GM12878 (cell line): ENCODE measurements around the gene PHLDB3. TPM values are rescaled to one million over a fixed set of nuclear protein-coding genes. Genes with fewer than 3 reads are reported as not detected.
A peak's percentile ranks its signal among the peaks of the same experiment; 100 is the strongest.

Experiments
- ATAC-seq: fragments of 200-7000 bp; cut with Tn5 transposase; 3 replicates; pipeline ENCODE4 v1.9.1; 2020; ENCODE audit warnings: mild to moderate bottlenecking, moderate library complexity
- BruUV-seq: library from RNA; stranded (reverse); fragments of 400-500 nt; replicated peaks from 2 replicates; lab custom pipeline; 2021; lab: Mats Ljungman, UMichigan
- CTCF ChIA-PET: fragments of 300-600 bp; sonication (Branson Sonifier 250); formaldehyde crosslinking; extraction: SDS; loops from one replicate; lab custom pipeline; 2021; ENCODE audit warnings: inconsistent platforms; lab: Yijun Ruan, JAX
- POLR2A ChIA-PET: fragments of 350-600 bp; formaldehyde crosslinking; extraction: SDS; loops from one replicate; lab custom pipeline; 2021; ENCODE audit warnings: inconsistent platforms; lab: Charles Lee
- RAD21 ChIA-PET: fragments of 300-600 bp; sonication (Branson Sonifier 250); formaldehyde crosslinking; loops from one replicate; lab custom pipeline; 2023; ENCODE audit warnings: antibody characterized with exemption; ENCODE audit not compliant: unreplicated experiment; lab: Charles Lee
- SMC1A ChIA-PET: fragments of 300-600 bp; sonication (Branson Sonifier 250); formaldehyde crosslinking; loops from one replicate; lab custom pipeline; 2023; ENCODE audit not compliant: unreplicated experiment, uncharacterized antibody; lab: Charles Lee
- DNase-seq: peaks from one replicate; pipeline ENCODE4 v3.0.0-alpha.2; 2011; ENCODE audit warnings: low read depth, low spot score
- FAIRE-seq: peaks from 3 replicates; lab custom pipeline; 2011; peaks lifted over from hg19 to GRCh38; lab: Jason Lieb, UNC
- H2AFZ ChIP-seq: 2 replicates; pipeline ENCODE4 v1.6.0; 2011; ENCODE audit warnings: low read depth, low read length, control low read depth; ENCODE audit not compliant: control insufficient read depth
- H3K27ac ChIP-seq: 2 replicates; pipeline ENCODE4 v1.5.1; 2011; ENCODE audit warnings: control low read depth; ENCODE audit not compliant: control insufficient read depth, insufficient read depth
- H3K27me3 ChIP-seq, 2 experiments: replicated peaks in 1 of 2; 2 replicates each; pipeline versions ENCODE4 v1.6.0 to v1.6.1; 2011; ENCODE audit warnings: low read length in 1 of 2; ENCODE audit not compliant: control insufficient read depth in 2 of 2, insufficient read depth in 2 of 2
- H3K36me3 ChIP-seq, 2 experiments: 2 replicates each; pipeline ENCODE4 v1.5.1; 2011; ENCODE audit warnings: low read length in 1 of 2; ENCODE audit not compliant: control insufficient read depth in 2 of 2, insufficient read depth in 2 of 2
- H3K4me1 ChIP-seq: 2 replicates; pipeline ENCODE4 v1.6.1; 2011; ENCODE audit warnings: mild to moderate bottlenecking, low read length, moderate library complexity, mixed read lengths; ENCODE audit not compliant: control insufficient read depth, insufficient read depth
- H3K4me2 ChIP-seq: 2 replicates; pipeline ENCODE4 v1.6.0; 2011; ENCODE audit warnings: control low read depth; ENCODE audit not compliant: control insufficient read depth, insufficient read depth
- H3K4me3 ChIP-seq: fragments of 200-600 bp; sonication (generic); 2 replicates; pipeline ENCODE4 v1.5.1; 2016
- H3K79me2 ChIP-seq: 2 replicates; pipeline ENCODE4 v1.6.0; 2011; ENCODE audit warnings: low read length; ENCODE audit not compliant: control insufficient read depth, insufficient read depth
- H3K9ac ChIP-seq: 2 replicates; pipeline ENCODE4 v1.8.0; 2011; ENCODE audit warnings: low read length, control low read depth, mixed read lengths; ENCODE audit not compliant: control insufficient read depth, insufficient read depth
- H3K9me3 ChIP-seq: replicated peaks from 3 replicates; pipeline ENCODE4 v1.5.1; 2011; ENCODE audit warnings: mild to moderate bottlenecking, low read length; ENCODE audit not compliant: control insufficient read depth, insufficient read depth
- H4K20me1 ChIP-seq: 2 replicates; pipeline ENCODE4 v1.6.0; 2011; ENCODE audit not compliant: control insufficient read depth, insufficient read depth
- CHD2 ChIP-seq: IDR thresholded peaks from 2 replicates; pipeline ENCODE4 v1.6.1; 2011; ENCODE audit warnings: low read depth, low read length, improper control_type of control experiment, borderline replicate concordance
- EED ChIP-seq: sonication (generic); IDR thresholded peaks from 2 replicates; pipeline ENCODE4 v1.6.1; 2016; ENCODE audit warnings: antibody characterized with exemption, low read depth
- FOS ChIP-seq: IDR thresholded peaks from 3 replicates; pipeline ENCODE4 v1.6.1; 2011; ENCODE audit warnings: borderline replicate concordance; ENCODE audit not compliant: insufficient read length; ENCODE audit errors: extremely low read depth
- FOXM1 ChIP-seq: IDR thresholded peaks from 2 replicates; pipeline ENCODE4 v1.6.1; 2012; ENCODE audit warnings: low read depth, mild to moderate bottlenecking, inconsistent platforms, low read length, moderate library complexity
- IKZF2 ChIP-seq, 2 experiments: fragments of 450-650 bp; IDR thresholded peaks; 2 replicates each; pipeline ENCODE4 v1.6.1; 2017; ENCODE audit warnings: mild to moderate bottlenecking in 2 of 2, moderate library complexity in 2 of 2
- MTA3 ChIP-seq: IDR thresholded peaks from 2 replicates; pipeline ENCODE4 v1.6.1; 2012; ENCODE audit warnings: low read length, inconsistent platforms, borderline replicate concordance
- MXI1 ChIP-seq: fragments of 150-350 bp; IDR thresholded peaks from 2 replicates; pipeline ENCODE4 v1.6.1; 2011; ENCODE audit warnings: low read depth, mild to moderate bottlenecking, inconsistent platforms, low read length, improper control_type of control experiment
- TARDBP ChIP-seq: IDR thresholded peaks from 2 replicates; pipeline ENCODE4 v1.6.1; 2016; ENCODE audit warnings: borderline replicate concordance
- USF2 ChIP-seq: IDR thresholded peaks from 2 replicates; pipeline ENCODE4 v1.6.1; 2011; ENCODE audit warnings: low read depth, low read length, improper control_type of control experiment, borderline replicate concordance
- WGBS: methylation state at CpG from one replicate; pipeline ENCODE4 v1.1.6; 2016; ENCODE audit warnings: low lambda C conversion rate; ENCODE audit not compliant: insufficient replicate concordance, insufficient coverage; ENCODE audit errors: missing lambda C conversion rate; 5-methylcytosine and 5-hydroxymethylcytosine counted together
- in situ Hi-C: fragments of 300-500 bp; cut with MboI; formaldehyde crosslinking; loops from 9 replicates; pipeline ENCODE4 v1.14.3; 2018; ENCODE audit warnings: mixed read lengths
- intact Hi-C: fragments of 100-400 bp; cut with micrococcal nuclease; formaldehyde crosslinking; loops from one replicate; pipeline ENCODE4 v1.14.2; 2022; ENCODE audit not compliant: unreplicated experiment
- polyA plus RNA-seq, 11 experiments: library from polyadenylated mRNA; depleted of rRNA in 4 of 11; unstranded in 6 of 11; stranded (reverse) in 5 of 11; fragments of >200 nt; fragmentation: Nextera tagmentation in 4 of 11; fragmentation: Illumina TruSeq in 1 of 11; extraction: Ambion mirVana in 4 of 11; extraction: Trizol in 1 of 11; gene quantifications; 1 replicate in 1 of 11; 2 replicates in 10 of 11; pipeline versions ENCODE4 v1.2.1 to v1.2.3, GENCODE V29; 2011 to 2016; ENCODE audit warnings: inconsistent platforms in 2 of 11, missing spikeins in 2 of 11, low read depth in 1 of 11
- total RNA-seq, 4 experiments: library from RNA; depleted of rRNA in 3 of 4; stranded (reverse); fragments of >200 nt in 3 of 4; fragmentation: Illumina TruSeq in 1 of 4; extraction: Trizol in 1 of 4; gene quantifications; 2 replicates each; pipeline versions ENCODE4 v1.2.1 to v1.2.3, GENCODE V29; 2013 to 2021

The PHLDB3 gene
- total and polyA plus RNA-seq, 10 of the 15 experiments (the other 5 are each of a cell fraction or from before 2014, with no cell fraction given) = 0.13 to 13.0 (median 5.5) TPM

DNA sequence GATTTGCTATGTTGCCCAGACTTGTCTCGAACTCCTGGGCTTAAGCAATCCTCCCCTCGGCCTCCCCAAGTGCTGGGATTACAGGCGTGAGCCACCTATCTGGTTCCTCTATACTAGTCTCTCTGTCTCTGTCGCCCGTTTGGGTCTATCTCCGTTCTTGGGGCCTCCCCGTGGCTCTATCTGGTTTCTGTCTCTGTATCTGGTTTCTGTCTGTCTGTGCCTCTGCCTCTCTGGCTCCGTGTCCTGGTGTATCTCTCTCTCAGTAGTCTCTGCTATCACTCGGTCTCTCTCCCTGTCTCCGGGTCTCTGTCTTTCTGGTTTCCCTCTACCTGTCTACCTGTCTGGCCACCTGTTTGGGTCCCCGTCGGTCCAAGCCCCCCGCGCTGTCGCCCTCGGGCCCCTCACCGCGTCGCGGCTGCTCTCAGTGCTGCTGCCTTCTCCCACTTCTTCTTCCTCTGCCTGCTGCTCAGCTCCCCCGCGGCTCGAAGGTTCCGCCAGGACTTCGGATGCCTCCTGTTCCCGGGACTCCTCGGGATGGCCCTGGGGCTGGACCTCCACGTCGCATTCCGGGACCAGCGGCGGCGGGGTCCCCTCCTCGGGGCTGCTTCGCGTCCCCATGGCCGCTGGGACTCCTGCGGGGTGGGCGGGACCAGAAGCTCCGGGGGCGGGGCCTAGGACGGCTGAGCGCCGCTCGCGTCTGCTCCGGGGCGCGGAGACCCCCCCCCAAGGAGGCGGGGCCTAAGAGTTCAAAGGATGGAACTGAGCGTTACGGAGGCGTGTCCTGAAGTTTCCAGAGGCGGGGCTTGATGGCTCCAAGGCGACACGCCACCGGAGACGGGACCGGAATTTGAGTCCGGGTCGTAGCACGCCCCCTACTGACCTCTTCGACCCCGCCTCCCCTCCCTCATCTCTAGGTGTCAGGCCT lies 783 bp downstream of the PHLDB3 start (continued):
- TF ChIP-seq IKZF2 (IDR thresholded peaks at IDR 0.05) (peak in 1 of 2 experiments; percentile 20; a peak in 2 of 4 replicates), USF2 (no peak), FOS (no peak), TARDBP (no peak), CHD2 (no peak), MXI1 (peak; percentile 45; the same call in 1 of the 2 replicates)
- TF ChIP-seq, all 136 proteins: peak for 24

- no peak for FAIRE-seq
- no peak for TF ChIP-seq FOXM1
- TF ChIP-seq EED = no peak
- TF ChIP-seq MTA3 = no peak
- no peak for TF ChIP-seq FOS
- no peak overlapping the region for H3K4me3 ChIP-seq
Observed at GRCh38 chr19:43502419-43502976, 2.0 kb downstream of the PHLDB3 start.

More at GRCh38 chr19:43502419-43502976, 2.0 kb downstream of the PHLDB3 start:
- ATAC-seq (no peak), DNase-seq (no peak)
- ChIA-PET CTCF (interaction anchor here (1.3 kb wide), 1 partner anchor 17 kb away, joined by 3 read pairs; no protein-coding TSS in a partner anchor), POLR2A (interaction anchor here (0.5 to 0.6 kb wide), 3 partner anchors 10 to 86 kb away, joined by 4 to 5 read pairs (median 4); no protein-coding TSS in a partner anchor), SMC1A (interaction anchor here (0.6 kb wide), 1 partner anchor 56 kb away, joined by 5 read pairs; no protein-coding TSS in a partner anchor), RAD21 (no interaction called here)
- no peaks in the 10 kb centered on the region for H3K36me3 ChIP-seq
- no TSS peak for BruUV-seq
- no peak overlapping the region for H3K4me2 ChIP-seq
- H3K9ac ChIP-seq = no peak overlapping the region
- H3K9me3 ChIP-seq = no peaks in the 10 kb centered on the region
- H4K20me1 ChIP-seq = no peaks in the 10 kb centered on the region
- intact Hi-C loops (loop anchor here (5.0 kb wide), 2 partner anchors 40 to 55 kb away; no protein-coding TSS in a partner anchor), in situ Hi-C loops (no loop called here)
- 93% methylated on average over 22 of the region's 23 CpGs for WGBS
- H3K27me3 ChIP-seq = no peaks in the 10 kb centered on the region
- no peak overlapping the region for H3K27ac ChIP-seq
- no peaks in the 10 kb centered on the region; the same call in 1 of the 2 replicates for H3K79me2 ChIP-seq
- peaks cover 4% of the 10 kb centered on the region for H3K4me1 ChIP-seq
- H2AFZ ChIP-seq = no peak overlapping the region
